Sciatic nerve (tissue), 2 donors: Measurements from ENCODE around the gene PPID. TPM values are rescaled to one million over a fixed set of nuclear protein-coding genes. Genes with fewer than 3 reads are reported as not detected.
"Not testable (repeated sequence)": the region's sequence is repeated elsewhere in the genome, so short reads cannot be mapped to it uniquely, and the experiment has no call there.

Experiments used
- ATAC-seq: fragments of 200-7000 bp; cut with Tn5 transposase; one replicate; pipeline ENCODE4 v1.9.1; 2020; ENCODE audit warnings: mild to moderate bottlenecking, moderate library complexity
- DNase-seq: peaks from one replicate; pipeline ENCODE4 v3.0.0-alpha.2; 2020; ENCODE audit warnings: low spot score
- intact Hi-C: fragments of 100-400 bp; cut with DNase I; formaldehyde crosslinking; loops from one replicate; pipeline ENCODE4 v1.14.2; 2022
- total RNA-seq: library from RNA; stranded (reverse); fragmentation: NEBNext Ultra II Directional; extraction: Animal tissue kit (Norgen Biotek cat#: 25700); gene quantifications from one replicate; pipeline ENCODE4 v1.2.1, GENCODE V29; 2021
- donor health status: DM: no; HTN: no; CAD: no.
- donor health status: DM: no; HTN: no; CAD: no.

PPID gene
- total RNA-seq: 17.2 TPM

GRCh38 chr4:158722917-158723793 lies at the start of gene PPID:
Gene PPID (minus strand): TSS chr4:158723396. CDS start chr4:158723288, 108 bp downstream.
- peak; percentile 91 for DNase-seq
- ATAC-seq: peak; percentile 99
- intact Hi-C loops: no loop called here

- ATAC-seq (no peak), DNase-seq (no peak)
- intact Hi-C loops: no loop called here
Measured at GRCh38 chr4:158771776-158772175, 48.6 kb upstream of the PPID start.

- no peak for ATAC-seq
- intact Hi-C loops: no loop called here
Measured at GRCh38 chr4:158770671-158771070, 47.5 kb upstream of the PPID start.

GRCh38 chr4:158769175-158769921 lies 46.2 kb upstream of the PPID start:
- ATAC-seq: peak; percentile 40
- intact Hi-C loops: no loop called here
- DNase-seq: peak; percentile 75

More at GRCh38 chr4:158770671-158771070, 47.5 kb upstream of the PPID start:
- no peak for DNase-seq

- peak; percentile 94 for ATAC-seq
- DNase-seq: peak; percentile 88
- intact Hi-C loops: no loop called here
Measured at GRCh38 chr4:158768555-158769174, 45.5 kb upstream of the PPID start, which contains the start of gene FNIP2. Gene FNIP2 (plus strand): TSS chr4:158769026. CDS start chr4:158769213, 187 bp downstream.

GRCh38 chr4:158767451-158767850 lies 44.3 kb upstream of the PPID start:
- DNase-seq (no peak), ATAC-seq (no peak)
- intact Hi-C loops: no loop called here

- intact Hi-C loops: no loop called here
- DNase-seq (no peak), ATAC-seq (no peak)
Measured at GRCh38 chr4:158766434-158767044, 43.3 kb upstream of the PPID start.

GRCh38 chr4:158763462-158763861 lies 40.3 kb upstream of the PPID start:
- DNase-seq (no peak), ATAC-seq (no peak)
- intact Hi-C loops: no loop called here

GRCh38 chr4:158762553-158762952 lies 39.4 kb upstream of the PPID start:
- ATAC-seq: no peak
- intact Hi-C loops: no loop called here

GRCh38 chr4:158760866-158761265 lies 37.7 kb upstream of the PPID start:
- ATAC-seq: no peak
- intact Hi-C loops: no loop called here

More at GRCh38 chr4:158762553-158762952, 39.4 kb upstream of the PPID start:
- no peak for DNase-seq

GRCh38 chr4:158759539-158759938 lies 36.3 kb upstream of the PPID start:
- intact Hi-C loops, DNase-seq, ATAC-seq: not testable (repeated sequence)

More at GRCh38 chr4:158760866-158761265, 37.7 kb upstream of the PPID start:
- no peak for DNase-seq

- intact Hi-C loops: no loop called here
- ATAC-seq: no peak
- DNase-seq: no peak
Measured at GRCh38 chr4:158758703-158759102, 35.5 kb upstream of the PPID start.

GRCh38 chr4:158758142-158758541 lies 34.9 kb upstream of the PPID start:
- DNase-seq: no peak
- intact Hi-C loops: no loop called here
- no peak for ATAC-seq

- DNase-seq (no peak), ATAC-seq (no peak)
- intact Hi-C loops: no loop called here
Measured at GRCh38 chr4:158756588-158756987, 33.4 kb upstream of the PPID start.

- intact Hi-C loops, ATAC-seq, DNase-seq: not testable (repeated sequence)
Measured at GRCh38 chr4:158755819-158756218, 32.6 kb upstream of the PPID start.

GRCh38 chr4:158754385-158755180 lies 31.4 kb upstream of the PPID start:
- intact Hi-C loops: no loop called here
- no peak for DNase-seq
- peak; percentile 51 for ATAC-seq

GRCh38 chr4:158750379-158750778 lies 27.2 kb upstream of the PPID start:
- intact Hi-C loops: no loop called here
- DNase-seq (no peak), ATAC-seq (no peak)

GRCh38 chr4:158746537-158746936 lies 23.3 kb upstream of the PPID start:
- intact Hi-C loops, DNase-seq, ATAC-seq: not testable (repeated sequence)
